Measurements from ENCODE around the gene POPDC2.

DNA sequence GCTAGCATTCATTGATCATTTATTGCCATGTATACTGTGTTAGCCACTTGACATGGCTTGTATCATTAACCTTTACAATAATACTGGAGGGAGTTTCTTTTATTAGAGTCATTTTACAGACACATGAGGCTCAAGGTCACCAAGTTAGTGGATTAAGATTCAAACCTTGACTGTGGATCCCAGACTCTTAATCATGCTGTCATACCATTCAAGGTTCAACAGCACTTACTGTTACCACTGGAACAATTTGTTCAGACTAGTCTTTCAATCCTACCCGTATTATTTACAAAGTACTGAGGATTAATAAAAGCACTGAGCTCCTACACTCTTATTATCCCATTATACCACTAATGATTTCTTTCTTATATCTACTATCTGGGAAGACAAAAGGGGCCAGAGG is 15.6 kb upstream of the POPDC2 start:
- TF ChIP-seq POLR2A (IDR thresholded peaks at IDR 0.05): no peak
- TF ChIP-seq CTCF (IDR thresholded peaks at IDR 0.05): no peak
- no peak for TF ChIP-seq EP300 (IDR thresholded peaks at IDR 0.05)
- no peak for TF ChIP-seq POLR2AphosphoS5 (IDR thresholded peaks at IDR 0.05)
